HG03378 (cell line): ENCODE data around the gene CEACAM21.

ENCODE experiments used
- ATAC-seq: cut with Tn5 transposase; IDR thresholded peaks from one replicate; pipeline ENCODE4 v1.9.1; 2021; ENCODE audit warnings: mild to moderate bottlenecking, moderate library complexity; ENCODE audit not compliant: unreplicated experiment

CEACAM21 gene

GRCh38 chr19:41616792-41617621 lies 41.0 kb downstream of the CEACAM21 start:
- no peak for ATAC-seq

GRCh38 chr19:41617941-41618730 lies 42.2 kb downstream of the CEACAM21 start:
- no peak for ATAC-seq

- ATAC-seq: no peak
These were observed 43.1 kb downstream of the CEACAM21 start for GRCh38 chr19:41619018-41619556.

- no peak for ATAC-seq
These were observed 44.2 kb downstream of the CEACAM21 start for GRCh38 chr19:41620171-41620570.

- no peak for ATAC-seq
These were observed 45.3 kb downstream of the CEACAM21 start for GRCh38 chr19:41621226-41621625.

GRCh38 chr19:41621654-41622053 lies 45.7 kb downstream of the CEACAM21 start:
- ATAC-seq: no peak

- ATAC-seq: no peak
These were observed 47.4 kb downstream of the CEACAM21 start for GRCh38 chr19:41623360-41623759.

- no peak for ATAC-seq
These were observed 48.5 kb downstream of the CEACAM21 start for GRCh38 chr19:41624515-41624914.

GRCh38 chr19:41624937-41625336 lies 49.0 kb downstream of the CEACAM21 start:
- no peak for ATAC-seq

- no peak for ATAC-seq
These were observed 50.3 kb downstream of the CEACAM21 start for GRCh38 chr19:41626278-41626677.

- no peak for ATAC-seq
These were observed 50.9 kb downstream of the CEACAM21 start, which contains the start of gene CEACAM4 for GRCh38 chr19:41626877-41627276. CEACAM4 (minus strand) TSS chr19:41627074; CDS start chr19:41626963, 111 bp downstream.

- ATAC-seq: no peak
These were observed 52.2 kb downstream of the CEACAM21 start for GRCh38 chr19:41627966-41628675.
